Skeletal muscle satellite cell (primary cell): ENCODE data around the gene KIAA1217.
A peak's percentile ranks its signal among the peaks of the same experiment; 100 is the strongest.

Experiments used
- H3K27me3 ChIP-seq: 2 replicates; pipeline ENCODE4 v1.7.0; 2013; ENCODE audit warnings: low read length; ENCODE audit not compliant: control insufficient read depth, insufficient read depth
- H3K36me3 ChIP-seq: 2 replicates; pipeline ENCODE4 v1.7.0; 2013; ENCODE audit warnings: mild to moderate bottlenecking, control low read depth, low read length; ENCODE audit not compliant: insufficient read depth
- H3K4me1 ChIP-seq: 2 replicates; pipeline ENCODE4 v1.7.0; 2013; ENCODE audit warnings: low read length; ENCODE audit not compliant: control insufficient read depth, insufficient read depth
- H3K4me2 ChIP-seq: 2 replicates; pipeline ENCODE4 v1.7.0; 2013; ENCODE audit warnings: mild to moderate bottlenecking, low read length
- H3K4me3 ChIP-seq: 2 replicates; pipeline ENCODE4 v1.7.0; 2013; ENCODE audit warnings: low read length
- H3K9ac ChIP-seq: 2 replicates; pipeline ENCODE4 v1.7.0; 2013; ENCODE audit warnings: mild to moderate bottlenecking, low read depth, low read length, moderate library complexity
- H3K9me3 ChIP-seq: replicated peaks from 2 replicates; pipeline ENCODE4 v1.7.0; 2013; ENCODE audit warnings: mild to moderate bottlenecking, control low read depth, low read length

The KIAA1217 gene

GRCh38 chr10:24382596-24382978 lies 173.6 kb downstream of the KIAA1217 start:
- peaks cover 5% of the 10 kb centered on the region for H3K27me3 ChIP-seq
- H3K4me3 ChIP-seq, result no peak overlapping the region
- no peak overlapping the region for H3K9ac ChIP-seq

GRCh38 chr10:24382979-24383663 lies 174.2 kb downstream of the KIAA1217 start:
- H3K9ac ChIP-seq, result no peak overlapping the region
- H3K4me2 ChIP-seq, result no peak overlapping the region
- H3K9me3 ChIP-seq, result no peaks in the 10 kb centered on the region
- H3K36me3 ChIP-seq, result no peaks in the 10 kb centered on the region
- peaks cover 8% of the 10 kb centered on the region for H3K4me1 ChIP-seq
- H3K27me3 ChIP-seq, result peaks cover under 1% of the 10 kb centered on the region
- H3K4me3 ChIP-seq, result no peak overlapping the region

More at GRCh38 chr10:24382596-24382978, 173.6 kb downstream of the KIAA1217 start:
- H3K9me3 ChIP-seq, result no peaks in the 10 kb centered on the region
- H3K4me2 ChIP-seq, result no peak overlapping the region
- H3K4me1 ChIP-seq, result peaks cover 8% of the 10 kb centered on the region
- H3K36me3 ChIP-seq, result no peaks in the 10 kb centered on the region

- Histone ChIP-seq H3K36me3 (no peaks in the 10 kb centered on the region), H3K27me3 (no peaks in the 10 kb centered on the region), H3K4me3 (no peak overlapping the region), H3K4me2 (peak overlapping the region; percentile 33), H3K4me1 (peaks cover 8% of the 10 kb centered on the region), H3K9me3 (no peaks in the 10 kb centered on the region), H3K9ac (no peak overlapping the region)
These were observed 174.8 kb downstream of the KIAA1217 start for GRCh38 chr10:24383681-24384106.

GRCh38 chr10:24384954-24385353 lies 176.0 kb downstream of the KIAA1217 start:
- no peak overlapping the region for H3K4me3 ChIP-seq
- H3K27me3 ChIP-seq, result no peaks in the 10 kb centered on the region
- no peak overlapping the region for H3K9ac ChIP-seq
- peaks cover 8% of the 10 kb centered on the region for H3K4me1 ChIP-seq
- no peak overlapping the region for H3K4me2 ChIP-seq
- H3K9me3 ChIP-seq, result no peaks in the 10 kb centered on the region
- H3K36me3 ChIP-seq, result no peaks in the 10 kb centered on the region

- Histone ChIP-seq H3K4me1 (peaks cover 8% of the 10 kb centered on the region), H3K36me3 (no peaks in the 10 kb centered on the region), H3K27me3 (no peaks in the 10 kb centered on the region), H3K4me3 (no peak overlapping the region), H3K9me3 (no peaks in the 10 kb centered on the region), H3K9ac (no peak overlapping the region), H3K4me2 (no peak overlapping the region)
These were observed 176.8 kb downstream of the KIAA1217 start for GRCh38 chr10:24385776-24386175.

GRCh38 chr10:24390146-24390700 lies 181.3 kb downstream of the KIAA1217 start:
- Histone ChIP-seq H3K4me1 (no peaks in the 10 kb centered on the region), H3K9ac (no peak overlapping the region), H3K9me3 (no peaks in the 10 kb centered on the region), H3K27me3 (peaks cover 3% of the 10 kb centered on the region), H3K4me3 (no peak overlapping the region), H3K36me3 (no peaks in the 10 kb centered on the region), H3K4me2 (no peak overlapping the region)

- H3K4me2 ChIP-seq, result no peak overlapping the region
- H3K36me3 ChIP-seq, result no peaks in the 10 kb centered on the region
- peaks cover 3% of the 10 kb centered on the region for H3K27me3 ChIP-seq
- H3K9ac ChIP-seq, result no peak overlapping the region
- H3K4me3 ChIP-seq, result no peak overlapping the region
- no peaks in the 10 kb centered on the region for H3K4me1 ChIP-seq
- no peaks in the 10 kb centered on the region for H3K9me3 ChIP-seq
These were observed 181.8 kb downstream of the KIAA1217 start for GRCh38 chr10:24390746-24391145.

GRCh38 chr10:24393201-24393600 lies 184.3 kb downstream of the KIAA1217 start:
- no peaks in the 10 kb centered on the region for H3K4me1 ChIP-seq
- no peaks in the 10 kb centered on the region for H3K36me3 ChIP-seq
- no peak overlapping the region for H3K4me3 ChIP-seq
- peaks cover 3% of the 10 kb centered on the region for H3K27me3 ChIP-seq
- no peak overlapping the region for H3K9ac ChIP-seq
- H3K9me3 ChIP-seq, result no peaks in the 10 kb centered on the region
- no peak overlapping the region for H3K4me2 ChIP-seq

- Histone ChIP-seq H3K36me3 (no peaks in the 10 kb centered on the region), H3K4me1 (no peaks in the 10 kb centered on the region), H3K9me3 (no peaks in the 10 kb centered on the region), H3K4me2 (no peak overlapping the region), H3K9ac (no peak overlapping the region), H3K4me3 (no peak overlapping the region), H3K27me3 (peaks cover 3% of the 10 kb centered on the region)
These were observed 185.7 kb downstream of the KIAA1217 start for GRCh38 chr10:24394461-24395190.

GRCh38 chr10:24396396-24396795 lies 187.5 kb downstream of the KIAA1217 start:
- H3K36me3 ChIP-seq, result no peaks in the 10 kb centered on the region
- peaks cover 3% of the 10 kb centered on the region for H3K27me3 ChIP-seq
- H3K4me1 ChIP-seq, result no peaks in the 10 kb centered on the region
- no peaks in the 10 kb centered on the region for H3K9me3 ChIP-seq
- no peak overlapping the region for H3K4me2 ChIP-seq
- no peak overlapping the region for H3K4me3 ChIP-seq
- H3K9ac ChIP-seq, result no peak overlapping the region

- no peaks in the 10 kb centered on the region for H3K4me1 ChIP-seq
- no peaks in the 10 kb centered on the region for H3K9me3 ChIP-seq
- H3K9ac ChIP-seq, result no peak overlapping the region
- no peaks in the 10 kb centered on the region for H3K27me3 ChIP-seq
- H3K4me2 ChIP-seq, result no peak overlapping the region
- no peak overlapping the region for H3K4me3 ChIP-seq
- H3K36me3 ChIP-seq, result no peaks in the 10 kb centered on the region
These were observed 188.7 kb downstream of the KIAA1217 start for GRCh38 chr10:24397662-24398061.
